Activated naive CD8-positive, alpha-beta T cell treated with anti-CD3 and anti-CD28 coated beads, Interleukin-2, amount 50 U/mL, for 24 hours (primary cell): ENCODE data around the gene CNTN6.

ENCODE experiments used
- ATAC-seq: fragments of 150-1000 bp; cut with Tn5 transposase; one replicate; pipeline ENCODE4 v1.10.0; 2021
- DNase-seq: peaks from one replicate; pipeline ENCODE4 v3.0.0; 2021
- H3K27ac Mint-ChIP-seq: one replicate; pipeline ENCODE4 v1.8.0; 2021; ENCODE audit warnings: mild to moderate bottlenecking, mixed read lengths
- H3K27me3 Mint-ChIP-seq: one replicate; pipeline ENCODE4 v1.8.0; 2021; ENCODE audit warnings: mixed read lengths
- H3K36me3 Mint-ChIP-seq: one replicate; pipeline ENCODE4 v1.8.0; 2021; ENCODE audit warnings: low read depth, mixed read lengths
- H3K4me1 Mint-ChIP-seq: one replicate; pipeline ENCODE4 v1.8.0; 2021; ENCODE audit warnings: mixed read lengths
- H3K4me3 Mint-ChIP-seq: one replicate; pipeline ENCODE4 v1.8.0; 2021; ENCODE audit warnings: mild to moderate bottlenecking, moderate library complexity, mixed read lengths
- H3K9me3 Mint-ChIP-seq: one replicate; pipeline ENCODE4 v1.8.0; 2021; ENCODE audit warnings: mixed read lengths

The CNTN6 gene

GRCh38 chr3:1207904-1208303 is 115.1 kb downstream of the CNTN6 start:
- Mint-ChIP-seq H3K9me3 (peaks cover 3% of the 10 kb centered on the region), H3K27me3 (no peaks in the 10 kb centered on the region), H3K27ac (no peak overlapping the region), H3K4me3 (no peak overlapping the region), H3K4me1 (no peaks in the 10 kb centered on the region), H3K36me3 (no peaks in the 10 kb centered on the region)
- ATAC-seq = no peak
- DNase-seq = no peak

GRCh38 chr3:1214933-1215332 is 122.1 kb downstream of the CNTN6 start:
- H3K9me3 Mint-ChIP-seq = peaks cover 9% of the 10 kb centered on the region
- no peaks in the 10 kb centered on the region for H3K27me3 Mint-ChIP-seq
- no peak for ATAC-seq
- H3K27ac Mint-ChIP-seq = no peak overlapping the region
- no peak for DNase-seq
- no peak overlapping the region for H3K4me3 Mint-ChIP-seq
- no peaks in the 10 kb centered on the region for H3K36me3 Mint-ChIP-seq
- no peaks in the 10 kb centered on the region for H3K4me1 Mint-ChIP-seq

- no peaks in the 10 kb centered on the region for H3K27me3 Mint-ChIP-seq
- no peak overlapping the region for H3K27ac Mint-ChIP-seq
- ATAC-seq (no peak), DNase-seq (no peak)
- H3K36me3 Mint-ChIP-seq = no peaks in the 10 kb centered on the region
- H3K9me3 Mint-ChIP-seq = peaks cover 9% of the 10 kb centered on the region
- no peaks in the 10 kb centered on the region for H3K4me1 Mint-ChIP-seq
- no peak overlapping the region for H3K4me3 Mint-ChIP-seq
Observed at GRCh38 chr3:1216856-1217255, 124.0 kb downstream of the CNTN6 start.

GRCh38 chr3:1227111-1227510 is 134.3 kb downstream of the CNTN6 start:
- no peak overlapping the region for H3K27ac Mint-ChIP-seq
- no peak overlapping the region for H3K4me3 Mint-ChIP-seq
- ATAC-seq = no peak
- H3K36me3 Mint-ChIP-seq = no peaks in the 10 kb centered on the region
- H3K9me3 Mint-ChIP-seq = no peaks in the 10 kb centered on the region
- H3K27me3 Mint-ChIP-seq = no peaks in the 10 kb centered on the region
- no peaks in the 10 kb centered on the region for H3K4me1 Mint-ChIP-seq
- DNase-seq = no peak

GRCh38 chr3:1228289-1228688 is 135.5 kb downstream of the CNTN6 start:
- Mint-ChIP-seq H3K9me3 (no peaks in the 10 kb centered on the region), H3K4me3 (no peak overlapping the region), H3K27ac (no peak overlapping the region), H3K27me3 (no peaks in the 10 kb centered on the region), H3K36me3 (no peaks in the 10 kb centered on the region), H3K4me1 (no peaks in the 10 kb centered on the region)
- DNase-seq = no peak
- ATAC-seq = no peak

GRCh38 chr3:1230920-1231319 is 138.1 kb downstream of the CNTN6 start:
- no peaks in the 10 kb centered on the region for H3K36me3 Mint-ChIP-seq
- no peaks in the 10 kb centered on the region for H3K4me1 Mint-ChIP-seq
- H3K4me3 Mint-ChIP-seq = no peak overlapping the region
- DNase-seq (no peak), ATAC-seq (no peak)
- no peak overlapping the region for H3K27ac Mint-ChIP-seq
- no peaks in the 10 kb centered on the region for H3K27me3 Mint-ChIP-seq
- no peaks in the 10 kb centered on the region for H3K9me3 Mint-ChIP-seq

GRCh38 chr3:1232276-1232675 is 139.5 kb downstream of the CNTN6 start:
- DNase-seq = no peak
- H3K27ac Mint-ChIP-seq = no peak overlapping the region
- H3K27me3 Mint-ChIP-seq = no peaks in the 10 kb centered on the region
- H3K36me3 Mint-ChIP-seq = no peaks in the 10 kb centered on the region
- no peaks in the 10 kb centered on the region for H3K4me1 Mint-ChIP-seq
- no peak for ATAC-seq
- no peak overlapping the region for H3K4me3 Mint-ChIP-seq
- H3K9me3 Mint-ChIP-seq = no peaks in the 10 kb centered on the region

- ATAC-seq (no peak), DNase-seq (no peak)
- Mint-ChIP-seq H3K4me3 (no peak overlapping the region), H3K36me3 (no peaks in the 10 kb centered on the region), H3K27me3 (no peaks in the 10 kb centered on the region), H3K4me1 (no peaks in the 10 kb centered on the region), H3K9me3 (peaks cover 3% of the 10 kb centered on the region), H3K27ac (no peak overlapping the region)
Observed at GRCh38 chr3:1235526-1236120, 142.8 kb downstream of the CNTN6 start.

- Mint-ChIP-seq H3K27me3 (no peaks in the 10 kb centered on the region), H3K27ac (no peak overlapping the region), H3K4me3 (no peak overlapping the region), H3K36me3 (no peaks in the 10 kb centered on the region), H3K4me1 (no peaks in the 10 kb centered on the region), H3K9me3 (peaks cover 7% of the 10 kb centered on the region)
- DNase-seq (no peak), ATAC-seq (no peak)
Observed at GRCh38 chr3:1251282-1252060, 158.6 kb downstream of the CNTN6 start.

- H3K27ac Mint-ChIP-seq = no peak overlapping the region
- no peak for ATAC-seq
- H3K36me3 Mint-ChIP-seq = no peaks in the 10 kb centered on the region
- no peak overlapping the region for H3K4me3 Mint-ChIP-seq
- DNase-seq = no peak
- no peaks in the 10 kb centered on the region for H3K4me1 Mint-ChIP-seq
- H3K27me3 Mint-ChIP-seq = no peaks in the 10 kb centered on the region
- peaks cover 7% of the 10 kb centered on the region for H3K9me3 Mint-ChIP-seq
Observed at GRCh38 chr3:1252061-1252430, 159.2 kb downstream of the CNTN6 start.

GRCh38 chr3:1262246-1262645 is 169.4 kb downstream of the CNTN6 start:
- H3K27ac Mint-ChIP-seq = no peak overlapping the region
- peaks cover 5% of the 10 kb centered on the region for H3K9me3 Mint-ChIP-seq
- H3K4me3 Mint-ChIP-seq = no peak overlapping the region
- no peak for DNase-seq
- no peaks in the 10 kb centered on the region for H3K36me3 Mint-ChIP-seq
- no peaks in the 10 kb centered on the region for H3K4me1 Mint-ChIP-seq
- ATAC-seq = no peak
- H3K27me3 Mint-ChIP-seq = no peaks in the 10 kb centered on the region

- H3K4me1 Mint-ChIP-seq = no peaks in the 10 kb centered on the region
- no peak for DNase-seq
- H3K36me3 Mint-ChIP-seq = no peaks in the 10 kb centered on the region
- H3K27me3 Mint-ChIP-seq = no peaks in the 10 kb centered on the region
- ATAC-seq = no peak
- H3K27ac Mint-ChIP-seq = no peak overlapping the region
- H3K9me3 Mint-ChIP-seq = peaks cover 5% of the 10 kb centered on the region
- no peak overlapping the region for H3K4me3 Mint-ChIP-seq
Observed at GRCh38 chr3:1263121-1263520, 170.3 kb downstream of the CNTN6 start.

- no peak overlapping the region for H3K27ac Mint-ChIP-seq
- H3K4me1 Mint-ChIP-seq = no peaks in the 10 kb centered on the region
- ATAC-seq = no peak
- no peak for DNase-seq
- no peaks in the 10 kb centered on the region for H3K27me3 Mint-ChIP-seq
- H3K36me3 Mint-ChIP-seq = no peaks in the 10 kb centered on the region
- peaks cover 7% of the 10 kb centered on the region for H3K9me3 Mint-ChIP-seq
- H3K4me3 Mint-ChIP-seq = no peak overlapping the region
Observed at GRCh38 chr3:1269808-1270207, 177.0 kb downstream of the CNTN6 start.

- Mint-ChIP-seq H3K27ac (no peak overlapping the region), H3K27me3 (no peaks in the 10 kb centered on the region), H3K9me3 (peaks cover 12% of the 10 kb centered on the region), H3K4me1 (no peaks in the 10 kb centered on the region), H3K4me3 (no peak overlapping the region), H3K36me3 (no peaks in the 10 kb centered on the region)
- ATAC-seq (no peak), DNase-seq (no peak)
Observed at GRCh38 chr3:1272546-1273265, 179.9 kb downstream of the CNTN6 start.

- DNase-seq = no peak
- no peak for ATAC-seq
- no peak overlapping the region for H3K4me3 Mint-ChIP-seq
Observed at GRCh38 chr3:1275495-1275894, 182.7 kb downstream of the CNTN6 start.

More at GRCh38 chr3:1275495-1275894, 182.7 kb downstream of the CNTN6 start:
- H3K36me3 Mint-ChIP-seq = no peaks in the 10 kb centered on the region
- H3K27ac Mint-ChIP-seq = no peak overlapping the region
- H3K4me1 Mint-ChIP-seq = no peaks in the 10 kb centered on the region
- H3K9me3 Mint-ChIP-seq = peaks cover 8% of the 10 kb centered on the region
- no peaks in the 10 kb centered on the region for H3K27me3 Mint-ChIP-seq
